ENCODE results near the gene TBC1D9B. TPM values are rescaled to one million over a fixed set of nuclear protein-coding genes. Genes with fewer than 3 reads are reported as not detected.
"Not testable (repeated sequence)": the region's sequence is repeated elsewhere in the genome, so short reads cannot be mapped to it uniquely, and the experiment has no call there.

Gene TBC1D9B
- polyA plus RNA-seq, 3 donors, result 109 to 117 (median 111) TPM

- no peak for DNase-seq
These were observed 35.5 kb downstream of the TBC1D9B start for GRCh38 chr5:179872055-179872827.

GRCh38 chr5:179871533-179871932 lies 36.2 kb downstream of the TBC1D9B start:
- DNase-seq, result not testable (repeated sequence)

GRCh38 chr5:179870952-179871351 lies 36.7 kb downstream of the TBC1D9B start:
- no peak for DNase-seq

GRCh38 chr5:179870403-179870903 lies 37.2 kb downstream of the TBC1D9B start:
- DNase-seq, result peak; percentile 30

- no peak for DNase-seq
These were observed 37.9 kb downstream of the TBC1D9B start for GRCh38 chr5:179869641-179870402.

GRCh38 chr5:179869101-179869500 lies 38.6 kb downstream of the TBC1D9B start:
- DNase-seq, result no peak

- DNase-seq, result no peak
These were observed 39.2 kb downstream of the TBC1D9B start for GRCh38 chr5:179868541-179868940.

GRCh38 chr5:179867476-179867875 lies 40.2 kb downstream of the TBC1D9B start:
- DNase-seq, result no peak

- no peak for DNase-seq
These were observed 40.6 kb downstream of the TBC1D9B start for GRCh38 chr5:179867079-179867465.

- no peak for DNase-seq
These were observed 41.2 kb downstream of the TBC1D9B start for GRCh38 chr5:179866241-179867078.

- no peak for DNase-seq
These were observed 42.0 kb downstream of the TBC1D9B start for GRCh38 chr5:179865491-179866240.

- no peak for DNase-seq
These were observed 43.0 kb downstream of the TBC1D9B start for GRCh38 chr5:179864686-179865085.

GRCh38 chr5:179863449-179864085 lies 44.1 kb downstream of the TBC1D9B start:
- no peak for DNase-seq

GRCh38 chr5:179862891-179863290 lies 44.8 kb downstream of the TBC1D9B start:
- DNase-seq, result no peak

GRCh38 chr5:179862296-179862695 lies 45.4 kb downstream of the TBC1D9B start:
- no peak for DNase-seq

- DNase-seq, result no peak
These were observed 47.4 kb downstream of the TBC1D9B start for GRCh38 chr5:179860301-179860700.

- peak; percentile 95 for DNase-seq
These were observed 48.9 kb downstream of the TBC1D9B start, which contains the start of gene MRNIP for GRCh38 chr5:179858586-179859427. MRNIP (minus strand) TSS chr5:179858817; CDS start chr5:179858796, 21 bp downstream.

GRCh38 chr5:179858241-179858585 lies 49.5 kb downstream of the TBC1D9B start:
- peak; percentile 38 for DNase-seq

GRCh38 chr5:179854356-179854755 lies 53.3 kb downstream of the TBC1D9B start:
- DNase-seq, result no peak
